K562 (cell line): ENCODE data around the gene ST6GAL1. TPM values are rescaled to one million over a fixed set of nuclear protein-coding genes. Genes with fewer than 3 reads are reported as not detected.

Experiments
- ATAC-seq: fragments of 200-7000 bp; cut with Tn5 transposase; 3 replicates; pipeline ENCODE4 v1.9.1; 2020; ENCODE audit warnings: moderate library complexity
- BruUV-seq: library from RNA; stranded (reverse); fragments of 400-500 nt; replicated peaks from 2 replicates; lab custom pipeline; 2021; lab: Mats Ljungman, UMichigan
- CTCF ChIA-PET: fragments of 300-600 bp; formaldehyde crosslinking; extraction: SDS; loops from one replicate; lab custom pipeline; 2021; ENCODE audit warnings: low intra/inter-chr PET ratio; lab: Yijun Ruan, JAX
- POLR2A ChIA-PET: fragments of 300-600, 350-650 bp; sonication (Branson Sonifier 250); formaldehyde crosslinking; extraction: SDS; loops from one replicate; lab custom pipeline; 2021; ENCODE audit warnings: antibody characterized with exemption, inconsistent platforms; lab: Yijun Ruan, JAX
- DNase-seq, 4 experiments: peaks; one replicate each; pipeline versions ENCODE4 v3.0.0 to v3.0.0-alpha.2; 2011 to 2018; ENCODE audit warnings: low spot score in 3 of 4, mixed read lengths in 3 of 4; ENCODE audit errors: extremely low read depth in 1 of 4
- FAIRE-seq: peaks from 2 replicates; lab custom pipeline; 2011; peaks lifted over from hg19 to GRCh38; lab: Jason Lieb, UNC
- H2AFZ ChIP-seq: 2 replicates; pipeline ENCODE4 v1.6.0; 2011; ENCODE audit warnings: low read depth, low read length, control low read depth, inconsistent platforms
- H3K27ac ChIP-seq: fragments of 200-600 bp; 3 replicates; pipeline ENCODE4 v1.8.0; 2011; ENCODE audit warnings: low read depth, mild to moderate bottlenecking, control low read depth, inconsistent platforms, low read length, moderate library complexity, mixed read lengths; ENCODE audit errors: extremely low read depth
- H3K27me3 ChIP-seq, 2 experiments: fragments of 300-600 bp in 1 of 2; 2 replicates in 1 of 2; 3 replicates in 1 of 2; pipeline versions ENCODE4 v1.6.0 to v1.8.0; 2011; ENCODE audit warnings: inconsistent platforms in 2 of 2, low read length in 2 of 2, mild to moderate bottlenecking in 1 of 2, mixed read lengths in 1 of 2, moderate library complexity in 1 of 2; ENCODE audit not compliant: control insufficient read depth in 2 of 2, insufficient read depth in 2 of 2
- H3K36me3 ChIP-seq: fragments of 300-600 bp; 3 replicates; pipeline ENCODE4 v1.8.0; 2011; ENCODE audit warnings: mild to moderate bottlenecking, low read length, inconsistent platforms; ENCODE audit not compliant: control insufficient read depth, insufficient read depth
- H3K4me1 ChIP-seq, 2 experiments: fragments of 200-600 bp in 1 of 2; replicated peaks in 1 of 2; 2 replicates in 1 of 2; 3 replicates in 1 of 2; pipeline versions ENCODE4 v1.5.1 to v1.8.0; 2011; ENCODE audit warnings: inconsistent platforms in 2 of 2, low read length in 2 of 2, mild to moderate bottlenecking in 1 of 2, mixed read lengths in 1 of 2, moderate library complexity in 1 of 2; ENCODE audit not compliant: control insufficient read depth in 2 of 2, insufficient read depth in 2 of 2
- H3K4me2 ChIP-seq: 2 replicates; pipeline ENCODE4 v1.6.1; 2011; ENCODE audit warnings: low read length, control low read depth, inconsistent platforms, mixed read lengths; ENCODE audit not compliant: insufficient read depth
- H3K4me3 ChIP-seq: fragments of 200-600 bp; sonication (generic), shearing (Covaris generic); 2 replicates; pipeline ENCODE4 v1.5.1; 2016; ENCODE audit warnings: control low read depth, inconsistent platforms
- H3K79me2 ChIP-seq: fragments of 200-600 bp; 3 replicates; pipeline ENCODE4 v1.8.0; 2011; ENCODE audit warnings: low read length, inconsistent platforms; ENCODE audit not compliant: control insufficient read depth, insufficient read depth
- H3K9ac ChIP-seq, 2 experiments: 2 replicates each; pipeline versions ENCODE4 v1.6.0 to v1.6.1; 2011; ENCODE audit warnings: low read depth in 2 of 2, low read length in 2 of 2, control low read depth in 1 of 2, inconsistent platforms in 1 of 2, mild to moderate bottlenecking in 1 of 2, mixed read lengths in 1 of 2; ENCODE audit not compliant: insufficient read depth in 1 of 2
- H3K9me1 ChIP-seq: one replicate; pipeline ENCODE4 v1.6.0; 2011; ENCODE audit warnings: inconsistent platforms, mild to moderate bottlenecking, low read length, moderate library complexity; ENCODE audit not compliant: control insufficient read depth, insufficient read depth
- H3K9me3 ChIP-seq: replicated peaks from 2 replicates; pipeline ENCODE4 v1.5.1; 2011; ENCODE audit warnings: low read depth, low read length, inconsistent platforms; ENCODE audit not compliant: control insufficient read depth, insufficient read depth
- H4K20me1 ChIP-seq: replicated peaks from 2 replicates; pipeline ENCODE4 v1.6.1; 2011; ENCODE audit warnings: low read length, inconsistent platforms, mixed read lengths; ENCODE audit not compliant: control insufficient read depth, insufficient read depth
- CBX3 ChIP-seq, 2 experiments: IDR thresholded peaks; 1 replicate in 1 of 2; 2 replicates in 1 of 2; pipeline ENCODE4 v1.6.1; 2012; ENCODE audit warnings: inconsistent platforms in 2 of 2, low read length in 2 of 2, borderline replicate concordance in 1 of 2, control low read depth in 1 of 2
- HLTF ChIP-seq: fragments of 450-650 bp; IDR thresholded peaks from 2 replicates; pipeline ENCODE4 v1.6.1; 2016
- NFE2L1 ChIP-seq: fragments of 450-650 bp; IDR thresholded peaks from 2 replicates; pipeline ENCODE4 v1.6.1; 2016; ENCODE audit warnings: missing genetic modification characterization, low read depth, mild to moderate bottlenecking, missing compliant biosample characterization, moderate library complexity, borderline replicate concordance
- PCBP1 ChIP-seq: fragments of 200-400 bp; formaldehyde crosslinking; IDR thresholded peaks from 2 replicates; pipeline ENCODE4 v1.6.1; 2018; ENCODE audit warnings: mild to moderate bottlenecking, low read depth, low read length; ENCODE audit not compliant: poor library complexity, severe bottlenecking
- PTTG1 ChIP-seq: fragments of 450-650 bp; IDR thresholded peaks from 2 replicates; pipeline ENCODE4 v1.6.1; 2016; ENCODE audit warnings: low read depth, mild to moderate bottlenecking, missing genetic modification characterization, missing compliant biosample characterization
- PYGO2 ChIP-seq: fragments of 450-650 bp; IDR thresholded peaks from 2 replicates; pipeline ENCODE4 v1.6.1; 2016; ENCODE audit warnings: mild to moderate bottlenecking, missing genetic modification characterization, moderate library complexity, missing compliant biosample characterization
- SNRNP70 ChIP-seq: fragments of 200-400 bp; formaldehyde crosslinking; optimal IDR thresholded peaks from 2 replicates; pipeline ENCODE3; 2017; ENCODE audit warnings: low read depth, low read length
- ZC3H4 ChIP-seq: sonication (generic); formaldehyde crosslinking; IDR thresholded peaks from 2 replicates; pipeline ENCODE4 v1.9.0; 2021; ENCODE audit warnings: missing genetic modification reagents, borderline replicate concordance
- ZNF224 ChIP-seq: sonication (generic); formaldehyde crosslinking; IDR thresholded peaks from 2 replicates; pipeline ENCODE4 v1.8.0; 2022; ENCODE audit warnings: mild to moderate bottlenecking, missing genetic modification reagents
- ZNF354B ChIP-seq: fragments of 250-450 bp; sonication (Bioruptor Pico); IDR thresholded peaks from 2 replicates; pipeline ENCODE4 v1.4.0; 2020
- ZNF696 ChIP-seq: fragments of 250-450 bp; sonication (Bioruptor Pico); conservative IDR thresholded peaks from 2 replicates; pipeline ENCODE4 v1.4.0; 2020; ENCODE audit warnings: mild to moderate bottlenecking, moderate library complexity
- ZSCAN32 ChIP-seq: fragments of 450-650 bp; formaldehyde crosslinking; IDR thresholded peaks from 2 replicates; pipeline ENCODE4 v1.4.0; 2020; ENCODE audit warnings: mild to moderate bottlenecking, moderate library complexity
- WGBS: fragments of 100-300 bp; shearing (Covaris generic); methylation state at CpG from one replicate; pipeline ENCODE4 v1.1.6; 2016; ENCODE audit warnings: low coverage, mixed read lengths; ENCODE audit not compliant: insufficient coverage; ENCODE audit errors: missing lambda C conversion rate; 5-methylcytosine and 5-hydroxymethylcytosine counted together
- in situ Hi-C: fragments of 300-500 bp; cut with MboI; formaldehyde crosslinking; loops from 4 replicates; pipeline ENCODE4 v1.15.0; 2018; ENCODE audit warnings: inconsistent platforms, mixed read lengths
- intact Hi-C: fragments of 100-400 bp; cut with micrococcal nuclease; formaldehyde crosslinking; loops from 2 replicates; pipeline ENCODE4 v1.14.2; 2022
- polyA plus RNA-seq, 8 experiments: library from polyadenylated mRNA; depleted of rRNA in 4 of 8; stranded (reverse) in 5 of 8; unstranded in 3 of 8; fragments of >200 nt; fragmentation: Nextera tagmentation in 2 of 8; fragmentation: Illumina TruSeq in 1 of 8; extraction: Ambion mirVana in 2 of 8; extraction: Trizol in 1 of 8; gene quantifications; 2 replicates each; pipeline versions ENCODE4 v1.2.1 to v1.2.3, GENCODE V29; 2011 to 2014; ENCODE audit warnings: inconsistent platforms in 1 of 8, missing spikeins in 1 of 8
- total RNA-seq, 7 experiments: library from RNA; depleted of rRNA in 6 of 7; stranded (reverse); fragments of >200 nt in 6 of 7; fragmentation: Illumina TruSeq in 2 of 7; extraction: Trizol in 2 of 7; gene quantifications; 2 replicates each; pipeline versions ENCODE4 v1.2.1 to v1.2.3, GENCODE V29; 2011 to 2021; ENCODE audit warnings: low replicate concordance in 1 of 7

The ST6GAL1 gene
- total and polyA plus RNA-seq, 9 of the 15 experiments (the other 6 are each of a cell fraction or from before 2014, with no cell fraction given): 31.9 to 145 (median 71.0) TPM

- BruUV-seq: no TSS peak
These were observed 59.1 kb downstream of the ST6GAL1 start for GRCh38 chr3:186989429-186989828.

GRCh38 chr3:186990277-186990676, 60.0 kb downstream of the ST6GAL1 start:
- ATAC-seq: no peak
- FAIRE-seq: no peak
- H3K27me3 ChIP-seq: no peaks in the 10 kb centered on the region
- peaks cover 12 to 35% of the 10 kb centered on the region in 2 experiments for H3K4me1 ChIP-seq
- H3K36me3 ChIP-seq: peaks cover 62% of the 10 kb centered on the region; the same call in 2 of the 3 replicates
- no peak overlapping the region for H3K4me3 ChIP-seq
- H4K20me1 ChIP-seq: no peaks in the 10 kb centered on the region
- no peak overlapping the region for H2AFZ ChIP-seq
- in situ Hi-C loops: no loop called here
- H3K9me3 ChIP-seq: no peaks in the 10 kb centered on the region
- WGBS: 91% methylated on average over 3 of the region's 3 CpGs
- DNase-seq: no peak
- TF ChIP-seq PYGO2 (tag) (no peak), HLTF (no peak), CBX3 (IDR thresholded peaks at IDR 0.05; ENCODE audit: borderline replicate concordance in 1 of 2, low read length in 2 of 2) (no peak), NFE2L1 (tag) (no peak), ZNF224 (CRISPR knock-in tag) (no peak), SNRNP70 (no peak)
- CTCF ChIA-PET: interaction anchor here (0.6 kb wide), 1 partner anchor 74 kb away, joined by 5 read pairs; no protein-coding TSS in a partner anchor
- no peak overlapping the region for H3K27ac ChIP-seq
- peaks cover 25% of the 10 kb centered on the region; the same call in 2 of the 3 replicates for H3K79me2 ChIP-seq
- H3K9ac ChIP-seq: no peak overlapping the region
- no TSS peak for BruUV-seq
- no peaks in the 10 kb centered on the region for H3K9me1 ChIP-seq
- POLR2A ChIA-PET: interaction anchor here (0.7 to 0.9 kb wide), 2 partner anchors 10 to 14 kb away, joined by 3 to 4 read pairs; no protein-coding TSS in a partner anchor
- H3K4me2 ChIP-seq: no peak overlapping the region
- intact Hi-C loops: no loop called here

More at GRCh38 chr3:186989429-186989828, 59.1 kb downstream of the ST6GAL1 start:
- no peak for TF ChIP-seq ZSCAN32 (CRISPR knock-in tag)
- no peak for TF ChIP-seq ZNF696 (CRISPR knock-in tag)
- TF ChIP-seq ZC3H4 (CRISPR knock-in tag): no peak
- TF ChIP-seq PCBP1: no peak
- TF ChIP-seq PTTG1 (tag): no peak
- no peak for TF ChIP-seq ZNF354B (CRISPR knock-in tag)
- 67% methylated on average over 1 of the region's 1 CpG for WGBS
- peak overlapping the region in 1 of 2 experiments; percentile 59; a peak in 1 of 4 replicates for H3K9ac ChIP-seq
- DNase-seq (no peak), ATAC-seq (no peak), FAIRE-seq (no peak)
- in situ Hi-C loops (no loop called here), intact Hi-C loops (loop anchor here (5.0 kb wide), 2 partner anchors 38 to 113 kb away; no protein-coding TSS in a partner anchor)
- no peaks in the 10 kb centered on the region for H3K27me3 ChIP-seq
- H4K20me1 ChIP-seq: no peaks in the 10 kb centered on the region
- peaks cover 12 to 35% of the 10 kb centered on the region in 2 experiments for H3K4me1 ChIP-seq
- ChIA-PET POLR2A (interaction anchor here (0.6 to 1.4 kb wide), 5 partner anchors 9 to 457 kb away, joined by 3 to 4 read pairs (median 4); no protein-coding TSS in a partner anchor), CTCF (no interaction called here)
- no peaks in the 10 kb centered on the region for H3K9me1 ChIP-seq
- peaks cover 62% of the 10 kb centered on the region; the same call in 2 of the 3 replicates for H3K36me3 ChIP-seq
- H3K4me2 ChIP-seq: no peak overlapping the region
- no peak overlapping the region for H2AFZ ChIP-seq
- H3K27ac ChIP-seq: no peak overlapping the region; the same call in 2 of the 3 replicates
- no peak overlapping the region for H3K4me3 ChIP-seq
- peaks cover 25% of the 10 kb centered on the region; the same call in 2 of the 3 replicates for H3K79me2 ChIP-seq
- H3K9me3 ChIP-seq: no peaks in the 10 kb centered on the region
